Activated naive CD4-positive, alpha-beta T cell treated with anti-CD3 and anti-CD28 coated beads, Interleukin-2, amount 10 ng/mL, durations not matched to agents 7 days and 5 days (primary cell): ENCODE measurements around the gene SPHK1.

Source experiments
- CTCF ChIA-PET: fragments of 350-600 bp; sonication (Branson Sonifier 250); formaldehyde crosslinking; loops from one replicate; lab custom pipeline; 2021; ENCODE audit warnings: antibody characterized with exemption; lab: Charles Lee
- DNase-seq: peaks from one replicate; pipeline ENCODE4 v3.0.0-alpha.2; 2020
- H3K27ac Mint-ChIP-seq: one replicate; pipeline ENCODE4 v1.8.0; 2021; ENCODE audit warnings: mild to moderate bottlenecking, moderate library complexity, mixed read lengths
- H3K27me3 Mint-ChIP-seq: one replicate; pipeline ENCODE4 v1.8.0; 2021; ENCODE audit warnings: mild to moderate bottlenecking, mixed read lengths
- H3K36me3 Mint-ChIP-seq: one replicate; pipeline ENCODE4 v1.8.0; 2021; ENCODE audit warnings: mixed read lengths
- H3K4me1 Mint-ChIP-seq: one replicate; pipeline ENCODE4 v1.8.0; 2021; ENCODE audit warnings: mixed read lengths
- H3K4me3 Mint-ChIP-seq: one replicate; pipeline ENCODE4 v1.8.0; 2021; ENCODE audit warnings: mild to moderate bottlenecking, moderate library complexity, mixed read lengths
- H3K9me3 Mint-ChIP-seq: one replicate; pipeline ENCODE4 v1.8.0; 2021; ENCODE audit warnings: mixed read lengths

SPHK1 gene

GRCh38 chr17:76399175-76400172, 15.1 kb downstream of the SPHK1 start:
- Mint-ChIP-seq H3K4me1 (no peaks in the 10 kb centered on the region), H3K4me3 (no peak overlapping the region), H3K27me3 (no peaks in the 10 kb centered on the region), H3K9me3 (no peaks in the 10 kb centered on the region), H3K36me3 (peaks cover 55% of the 10 kb centered on the region), H3K27ac (no peak overlapping the region)
- CTCF ChIA-PET: interaction anchor here (0.7 to 5.2 kb wide), 11 partner anchors 9 to 423 kb away, joined by 3 to 133 read pairs (median 14); partner anchors contain the start of genes PRPSAP1 and SPHK1
- DNase-seq: no peak

- Mint-ChIP-seq H3K27ac (no peak overlapping the region), H3K4me3 (no peak overlapping the region), H3K27me3 (no peaks in the 10 kb centered on the region), H3K4me1 (no peaks in the 10 kb centered on the region), H3K9me3 (no peaks in the 10 kb centered on the region), H3K36me3 (peaks cover 46% of the 10 kb centered on the region)
- no peak for DNase-seq
- CTCF ChIA-PET: no interaction called here
Observed at GRCh38 chr17:76402711-76403110, 18.3 kb downstream of the SPHK1 start.

GRCh38 chr17:76404256-76404655, 19.8 kb downstream of the SPHK1 start:
- Mint-ChIP-seq H3K36me3 (peaks cover 36% of the 10 kb centered on the region), H3K27me3 (no peaks in the 10 kb centered on the region), H3K4me1 (peaks cover 6% of the 10 kb centered on the region), H3K27ac (no peak overlapping the region), H3K9me3 (no peaks in the 10 kb centered on the region), H3K4me3 (no peak overlapping the region)
- CTCF ChIA-PET: interaction anchor here (0.6 to 1.0 kb wide), 3 partner anchors 19 to 106 kb away, joined by 3 read pairs; no protein-coding TSS in a partner anchor
- no peak for DNase-seq

GRCh38 chr17:76404976-76405563, 20.7 kb downstream of the SPHK1 start:
- Mint-ChIP-seq H3K4me1 (peaks cover 6% of the 10 kb centered on the region), H3K27ac (no peak overlapping the region), H3K27me3 (no peaks in the 10 kb centered on the region), H3K9me3 (no peaks in the 10 kb centered on the region), H3K4me3 (no peak overlapping the region), H3K36me3 (peaks cover 33% of the 10 kb centered on the region)
- CTCF ChIA-PET: interaction anchor here (1.0 kb wide), 1 partner anchor 62 kb away, joined by 3 read pairs; no protein-coding TSS in a partner anchor
- DNase-seq: peak; percentile 11

- DNase-seq: peak; percentile 6
- CTCF ChIA-PET: no interaction called here
- peaks cover 31% of the 10 kb centered on the region for H3K36me3 Mint-ChIP-seq
- H3K27ac Mint-ChIP-seq: no peak overlapping the region
- H3K9me3 Mint-ChIP-seq: no peaks in the 10 kb centered on the region
- H3K4me3 Mint-ChIP-seq: no peak overlapping the region
- H3K4me1 Mint-ChIP-seq: peaks cover 6% of the 10 kb centered on the region
- H3K27me3 Mint-ChIP-seq: no peaks in the 10 kb centered on the region
Observed at GRCh38 chr17:76405607-76405966, 21.2 kb downstream of the SPHK1 start.

- no peaks in the 10 kb centered on the region for H3K9me3 Mint-ChIP-seq
- CTCF ChIA-PET: no interaction called here
- H3K27ac Mint-ChIP-seq: peak overlapping the region; percentile 12
- H3K4me1 Mint-ChIP-seq: peaks cover 6% of the 10 kb centered on the region
- no peak overlapping the region for H3K4me3 Mint-ChIP-seq
- H3K36me3 Mint-ChIP-seq: peaks cover 25% of the 10 kb centered on the region
- peak; percentile 13 for DNase-seq
- no peaks in the 10 kb centered on the region for H3K27me3 Mint-ChIP-seq
Observed at GRCh38 chr17:76405967-76406647, 21.7 kb downstream of the SPHK1 start.

- H3K27me3 Mint-ChIP-seq: no peaks in the 10 kb centered on the region
- H3K9me3 Mint-ChIP-seq: no peaks in the 10 kb centered on the region
- CTCF ChIA-PET: interaction anchor here (0.8 to 2.6 kb wide), 7 partner anchors 9 to 343 kb away, joined by 3 to 17 read pairs (median 4); no protein-coding TSS in a partner anchor
- no peak overlapping the region for H3K4me3 Mint-ChIP-seq
- H3K4me1 Mint-ChIP-seq: peaks cover 6% of the 10 kb centered on the region
- H3K27ac Mint-ChIP-seq: no peak overlapping the region
- DNase-seq: peak; percentile 16
- H3K36me3 Mint-ChIP-seq: peaks cover 15% of the 10 kb centered on the region
Observed at GRCh38 chr17:76407509-76407908, 23.1 kb downstream of the SPHK1 start.

GRCh38 chr17:76408037-76408849, 23.8 kb downstream of the SPHK1 start:
- H3K27me3 Mint-ChIP-seq: no peaks in the 10 kb centered on the region
- CTCF ChIA-PET: interaction anchor here (0.7 to 2.6 kb wide), 18 partner anchors 9 to 344 kb away, joined by 3 to 17 read pairs (median 4); no protein-coding TSS in a partner anchor
- no peak overlapping the region for H3K4me3 Mint-ChIP-seq
- peak; percentile 85 for DNase-seq
- peaks cover 6% of the 10 kb centered on the region for H3K4me1 Mint-ChIP-seq
- peaks cover 13% of the 10 kb centered on the region for H3K36me3 Mint-ChIP-seq
- H3K27ac Mint-ChIP-seq: no peak overlapping the region
- no peaks in the 10 kb centered on the region for H3K9me3 Mint-ChIP-seq

GRCh38 chr17:76410328-76410965, 26.0 kb downstream of the SPHK1 start:
- CTCF ChIA-PET: interaction anchor here (0.8 to 2.4 kb wide), 5 partner anchors 13 to 100 kb away, joined by 3 to 13 read pairs (median 7); no protein-coding TSS in a partner anchor
- no peak overlapping the region for H3K27ac Mint-ChIP-seq
- no peak overlapping the region for H3K4me3 Mint-ChIP-seq
- DNase-seq: peak; percentile 17
- peaks cover 6% of the 10 kb centered on the region for H3K4me1 Mint-ChIP-seq
- H3K36me3 Mint-ChIP-seq: peaks cover 2% of the 10 kb centered on the region
- H3K9me3 Mint-ChIP-seq: no peaks in the 10 kb centered on the region
- no peaks in the 10 kb centered on the region for H3K27me3 Mint-ChIP-seq

GRCh38 chr17:76411247-76411646, 26.8 kb downstream of the SPHK1 start:
- Mint-ChIP-seq H3K4me1 (peaks cover 6% of the 10 kb centered on the region), H3K27ac (no peak overlapping the region), H3K4me3 (no peak overlapping the region), H3K9me3 (no peaks in the 10 kb centered on the region), H3K27me3 (no peaks in the 10 kb centered on the region), H3K36me3 (peaks cover 2% of the 10 kb centered on the region)
- peak; percentile 16 for DNase-seq
- CTCF ChIA-PET: interaction anchor here (0.8 to 2.4 kb wide), 8 partner anchors 14 to 100 kb away, joined by 3 to 13 read pairs (median 4); no protein-coding TSS in a partner anchor

GRCh38 chr17:76414334-76415295, 30.2 kb downstream of the SPHK1 start:
- Mint-ChIP-seq H3K4me3 (no peak overlapping the region), H3K9me3 (no peaks in the 10 kb centered on the region), H3K36me3 (peaks cover 6% of the 10 kb centered on the region), H3K27me3 (no peaks in the 10 kb centered on the region), H3K27ac (no peak overlapping the region), H3K4me1 (peaks cover 7% of the 10 kb centered on the region)
- CTCF ChIA-PET: interaction anchor here (1.1 to 3.4 kb wide), 4 partner anchors 17 to 90 kb away, joined by 3 to 22 read pairs (median 6); no protein-coding TSS in a partner anchor
- no peak for DNase-seq

- Mint-ChIP-seq H3K27ac (no peak overlapping the region), H3K36me3 (peaks cover 6% of the 10 kb centered on the region), H3K9me3 (no peaks in the 10 kb centered on the region), H3K4me1 (peaks cover 9% of the 10 kb centered on the region), H3K27me3 (no peaks in the 10 kb centered on the region), H3K4me3 (no peak overlapping the region)
- CTCF ChIA-PET: interaction anchor here (3.4 kb wide), 1 partner anchor 18 kb away, joined by 22 read pairs; no protein-coding TSS in a partner anchor
- DNase-seq: no peak
Observed at GRCh38 chr17:76415786-76416185, 31.4 kb downstream of the SPHK1 start.
